Rectal smooth muscle tissue (tissue), 1 donor: ENCODE results near the gene ITGA2.

Experiments used
- H3K27ac ChIP-seq: one replicate; pipeline ENCODE4 v1.7.0; 2013; ENCODE audit warnings: low read depth, low read length, inconsistent platforms
- H3K27me3 ChIP-seq: one replicate; pipeline ENCODE4 v1.7.0; 2013; ENCODE audit warnings: low read length; ENCODE audit not compliant: control insufficient read depth, insufficient read depth
- H3K36me3 ChIP-seq: one replicate; pipeline ENCODE4 v1.7.0; 2013; ENCODE audit warnings: low read length; ENCODE audit not compliant: control insufficient read depth, insufficient read depth
- H3K4me1 ChIP-seq: one replicate; pipeline ENCODE4 v1.7.0; 2013; ENCODE audit warnings: low read length; ENCODE audit not compliant: control insufficient read depth, insufficient read depth
- H3K4me3 ChIP-seq: one replicate; pipeline ENCODE4 v1.7.0; 2013; ENCODE audit warnings: low read length
- H3K9ac ChIP-seq: one replicate; pipeline ENCODE4 v1.7.0; 2013; ENCODE audit warnings: low read length

ITGA2 gene

DNA sequence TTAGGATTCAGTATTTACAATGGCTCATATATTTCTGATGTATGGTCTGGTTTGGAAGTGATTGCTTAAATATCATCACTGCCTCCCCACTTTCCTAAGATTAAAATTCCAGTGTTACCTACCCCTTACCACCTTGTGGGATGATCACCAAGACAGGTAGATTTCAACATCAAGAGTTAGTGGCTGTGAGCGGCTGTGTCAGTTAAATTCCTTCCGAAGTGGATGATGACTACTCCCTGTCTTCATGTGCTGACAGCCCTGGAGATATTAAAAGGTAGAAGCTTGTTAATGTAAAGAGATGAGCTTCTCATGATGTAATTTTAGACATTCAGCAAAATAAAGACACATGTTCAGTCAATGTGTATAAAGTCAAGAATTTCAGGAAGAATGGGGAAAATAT lies 4.2 kb downstream of the ITGA2 start:
- Histone ChIP-seq H3K9ac (no peak overlapping the region), H3K36me3 (no peaks in the 10 kb centered on the region), H3K27ac (no peak overlapping the region), H3K4me3 (no peak overlapping the region), H3K4me1 (no peaks in the 10 kb centered on the region), H3K27me3 (peaks cover 3% of the 10 kb centered on the region)

DNA sequence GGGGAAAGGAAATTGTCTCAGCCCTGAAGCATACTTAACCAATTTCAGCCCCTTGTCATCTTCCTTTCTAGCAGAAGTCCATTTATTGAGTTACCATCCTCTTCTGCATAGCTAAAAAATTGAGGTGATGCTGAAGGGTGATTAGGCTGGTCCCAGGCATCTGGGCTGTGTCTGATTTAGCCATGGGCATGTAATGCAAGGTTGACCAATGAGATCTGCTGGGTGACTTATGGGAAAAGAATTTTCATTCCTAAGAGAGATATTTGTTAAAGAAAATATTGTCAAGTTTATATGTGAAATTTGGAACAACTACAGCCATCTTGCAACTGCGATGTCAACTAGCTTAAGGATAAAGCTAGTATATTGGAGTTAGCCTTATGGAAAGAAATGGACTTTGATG lies 5.1 kb downstream of the ITGA2 start:
- no peaks in the 10 kb centered on the region for H3K36me3 ChIP-seq
- H3K4me3 ChIP-seq, result no peak overlapping the region
- H3K9ac ChIP-seq, result no peak overlapping the region
- no peaks in the 10 kb centered on the region for H3K4me1 ChIP-seq
- H3K27me3 ChIP-seq, result peaks cover 3% of the 10 kb centered on the region
- H3K27ac ChIP-seq, result no peak overlapping the region

DNA sequence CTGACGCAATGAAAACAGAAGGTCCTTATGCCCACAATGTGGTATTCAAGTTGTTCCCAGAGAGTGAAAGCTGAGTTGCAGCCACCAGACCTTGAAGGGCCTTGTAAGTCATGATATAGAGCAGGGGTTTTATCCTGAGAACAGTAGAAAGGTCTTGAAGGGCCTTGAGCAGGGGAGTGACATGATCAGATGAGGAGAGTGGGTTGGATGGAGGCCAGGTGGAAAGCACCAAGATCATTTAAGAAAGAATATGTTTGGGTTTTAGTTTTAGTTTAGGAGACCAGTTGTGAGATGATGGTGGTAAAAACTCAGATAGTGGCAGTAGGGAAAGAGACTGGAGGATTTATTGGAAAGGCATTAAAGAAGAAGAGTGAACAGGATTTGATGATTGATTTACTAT lies 5.9 kb downstream of the ITGA2 start:
- Histone ChIP-seq H3K9ac (no peak overlapping the region), H3K4me3 (no peak overlapping the region), H3K4me1 (no peaks in the 10 kb centered on the region), H3K36me3 (no peaks in the 10 kb centered on the region), H3K27me3 (no peaks in the 10 kb centered on the region), H3K27ac (no peak overlapping the region)

DNA sequence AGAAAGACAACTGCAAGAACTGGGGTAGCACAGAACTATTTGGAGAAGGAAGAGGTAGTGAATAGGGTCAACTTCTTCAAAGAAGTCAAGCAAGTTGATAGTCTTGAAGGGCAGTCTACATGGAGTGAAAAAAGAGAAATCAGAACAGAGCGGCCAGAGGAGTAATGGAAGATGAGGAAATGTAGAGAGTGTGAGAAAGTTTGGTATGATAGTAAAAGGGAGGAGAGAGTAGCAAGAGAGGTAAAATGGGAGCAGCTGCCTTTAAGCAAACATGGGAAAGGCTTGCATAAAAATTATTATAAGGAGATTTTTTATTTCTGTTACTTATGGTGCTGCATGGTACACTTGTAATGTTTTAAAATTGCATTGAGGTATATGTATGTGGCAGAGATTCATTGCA lies 6.8 kb downstream of the ITGA2 start:
- Histone ChIP-seq H3K27ac (no peak overlapping the region), H3K9ac (no peak overlapping the region), H3K4me1 (no peaks in the 10 kb centered on the region)

DNA sequence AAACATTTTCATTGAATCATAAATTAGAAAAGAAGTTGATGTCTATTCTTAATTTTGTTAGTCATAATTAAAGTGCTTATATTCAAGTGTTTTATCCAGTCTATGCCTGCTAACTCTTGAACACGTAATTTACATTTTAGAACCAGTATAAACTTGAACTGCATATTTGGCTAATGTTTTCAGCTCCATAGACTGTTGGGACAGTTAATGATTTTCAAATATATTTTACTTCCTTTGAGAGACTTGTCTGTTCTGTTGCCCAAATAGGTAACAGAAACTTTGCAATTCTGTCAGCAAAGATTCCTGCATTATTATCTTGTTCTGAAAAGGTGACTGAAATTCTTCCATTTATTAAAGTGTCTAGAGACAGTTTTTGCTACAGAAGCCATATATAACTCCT lies 7.8 kb downstream of the ITGA2 start:
- Histone ChIP-seq H3K4me3 (no peak overlapping the region), H3K4me1 (no peaks in the 10 kb centered on the region), H3K27me3 (no peaks in the 10 kb centered on the region), H3K27ac (no peak overlapping the region), H3K36me3 (no peaks in the 10 kb centered on the region), H3K9ac (no peak overlapping the region)

More for the DNA sequence above, 6.8 kb downstream of the ITGA2 start:
- no peaks in the 10 kb centered on the region for H3K36me3 ChIP-seq
- H3K4me3 ChIP-seq, result no peak overlapping the region
- no peaks in the 10 kb centered on the region for H3K27me3 ChIP-seq

DNA sequence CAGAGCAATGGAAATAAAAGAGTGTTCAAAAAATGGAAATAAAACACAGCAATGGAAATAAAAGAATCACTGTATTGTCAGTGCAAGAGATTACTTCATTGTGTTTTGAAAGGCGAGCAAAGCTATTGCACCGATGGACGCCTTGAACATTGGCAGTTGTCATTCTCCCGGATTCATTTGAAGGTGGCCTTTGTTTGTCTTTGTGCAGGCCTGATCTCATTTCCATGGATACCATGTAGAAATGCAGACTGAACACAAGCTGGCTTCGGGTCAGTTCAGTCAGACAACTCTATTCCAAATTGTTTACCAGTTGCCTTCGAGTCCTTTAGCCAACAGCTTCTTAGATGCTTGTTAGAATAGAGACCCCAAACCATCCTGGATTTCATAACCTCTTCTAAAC lies 8.3 kb downstream of the ITGA2 start:
- Histone ChIP-seq H3K36me3 (no peaks in the 10 kb centered on the region), H3K9ac (no peak overlapping the region), H3K27me3 (no peaks in the 10 kb centered on the region), H3K4me1 (no peaks in the 10 kb centered on the region), H3K27ac (no peak overlapping the region), H3K4me3 (no peak overlapping the region)

DNA sequence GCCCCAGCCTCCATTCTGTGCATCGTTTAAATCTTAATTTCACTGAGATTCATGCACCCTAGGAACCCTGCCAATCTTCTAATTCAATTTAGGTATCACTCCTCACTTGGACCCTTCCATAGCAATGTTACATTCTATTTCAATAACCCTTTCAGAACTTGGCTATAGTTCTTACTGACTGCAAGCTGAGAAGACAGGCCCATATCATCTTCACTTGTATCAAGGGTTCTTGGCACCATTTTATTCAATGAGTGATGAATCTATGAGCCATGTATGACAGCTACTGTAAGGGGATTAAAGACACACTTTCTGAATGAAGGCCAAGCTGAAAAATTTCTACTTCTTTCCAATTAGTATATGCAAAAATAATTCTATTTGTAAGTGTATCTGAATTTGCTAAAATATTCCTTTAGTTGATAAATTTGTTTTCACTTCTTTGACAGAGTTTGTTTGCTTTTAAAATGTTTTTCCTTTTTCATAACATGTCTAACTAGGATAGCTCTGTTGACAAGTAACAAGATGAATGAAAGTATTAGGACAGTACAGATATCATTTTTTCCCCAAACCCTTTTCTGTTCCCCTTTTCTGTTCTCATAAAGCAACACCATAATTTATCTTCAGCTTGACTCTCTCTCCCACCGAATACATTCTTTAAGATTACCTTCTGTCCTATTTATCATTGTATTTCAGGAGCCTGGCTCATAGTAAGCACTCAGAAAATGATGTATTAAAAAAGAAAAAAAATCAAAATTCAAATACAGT lies 9.6 kb downstream of the ITGA2 start:
- H3K9ac ChIP-seq, result no peak overlapping the region
- H3K36me3 ChIP-seq, result no peaks in the 10 kb centered on the region
- no peak overlapping the region for H3K27ac ChIP-seq
- no peak overlapping the region for H3K4me3 ChIP-seq
- H3K4me1 ChIP-seq, result no peaks in the 10 kb centered on the region
- no peaks in the 10 kb centered on the region for H3K27me3 ChIP-seq

DNA sequence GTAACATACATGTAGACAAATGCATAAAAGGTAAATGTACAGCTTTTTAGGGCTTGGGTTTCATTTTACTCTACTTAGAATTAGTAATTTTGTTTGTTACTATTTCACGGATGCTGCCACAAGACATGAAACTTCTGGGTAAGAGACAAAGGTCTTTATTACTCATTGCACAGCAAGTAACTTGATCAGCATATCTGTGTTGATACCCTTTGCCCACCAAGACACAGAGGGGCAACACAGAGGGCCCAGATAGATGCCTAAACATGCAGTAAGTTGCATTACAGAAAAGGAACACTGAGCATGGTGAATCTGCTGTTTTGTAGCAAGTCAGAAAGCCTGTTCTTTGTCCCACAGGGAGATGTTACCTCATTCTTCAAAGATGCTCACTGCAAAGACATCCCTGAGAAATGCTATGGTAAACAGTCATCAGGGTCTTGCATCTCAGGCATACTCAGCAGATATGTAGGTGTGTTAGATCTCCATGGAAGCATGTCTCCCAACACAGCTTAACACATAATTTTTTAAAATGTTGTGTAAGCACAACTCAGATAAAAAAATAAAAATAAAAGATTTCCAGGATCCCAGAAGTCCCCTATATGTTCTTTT lies 10.3 kb downstream of the ITGA2 start:
- no peaks in the 10 kb centered on the region for H3K4me1 ChIP-seq
- H3K36me3 ChIP-seq, result no peaks in the 10 kb centered on the region
- H3K4me3 ChIP-seq, result no peak overlapping the region
- no peaks in the 10 kb centered on the region for H3K27me3 ChIP-seq
- no peak overlapping the region for H3K27ac ChIP-seq
- no peak overlapping the region for H3K9ac ChIP-seq

DNA sequence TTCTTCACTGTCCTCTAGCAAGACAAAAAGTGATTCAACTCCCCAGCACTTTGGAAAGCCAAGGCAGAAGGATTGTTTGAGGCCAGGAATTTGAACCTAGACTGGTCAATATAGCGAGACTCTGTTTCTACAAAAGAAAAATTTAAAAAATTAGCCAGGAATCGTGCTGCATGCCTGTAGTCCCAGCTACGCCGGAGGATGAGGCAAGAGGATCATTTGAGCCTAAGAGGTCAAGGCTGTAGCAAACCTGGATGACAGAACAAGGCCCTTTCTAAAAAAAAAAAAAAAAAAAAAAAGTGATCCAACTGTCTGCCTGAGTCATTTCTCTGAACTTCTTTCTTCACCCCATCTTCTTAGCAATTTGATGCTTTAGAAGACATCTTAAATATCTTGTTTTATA lies 12.4 kb downstream of the ITGA2 start:
- H3K27ac ChIP-seq, result no peak overlapping the region
- no peak overlapping the region for H3K4me3 ChIP-seq
- no peaks in the 10 kb centered on the region for H3K27me3 ChIP-seq
- H3K36me3 ChIP-seq, result no peaks in the 10 kb centered on the region
- no peaks in the 10 kb centered on the region for H3K4me1 ChIP-seq
- no peak overlapping the region for H3K9ac ChIP-seq

DNA sequence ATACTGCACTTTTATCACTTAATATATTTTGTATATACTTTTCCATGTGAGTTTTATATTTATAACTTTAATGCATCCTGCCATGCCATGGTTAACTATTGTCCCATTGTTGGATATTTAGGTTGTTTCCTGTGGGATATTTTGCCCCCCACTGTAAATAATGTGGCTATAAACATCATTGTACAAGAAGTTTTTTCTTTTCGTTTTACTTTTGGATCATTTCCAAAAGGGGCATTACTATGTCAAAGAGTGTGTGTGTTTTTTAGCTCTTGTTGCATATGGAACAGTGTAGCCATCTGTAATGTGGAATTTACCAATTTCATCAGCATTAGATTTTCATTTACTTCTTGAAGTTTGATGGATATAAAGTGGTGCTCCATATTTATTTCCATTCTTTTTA lies 13.3 kb downstream of the ITGA2 start:
- H3K27ac ChIP-seq, result no peak overlapping the region
- no peaks in the 10 kb centered on the region for H3K27me3 ChIP-seq
- H3K4me3 ChIP-seq, result no peak overlapping the region
- no peaks in the 10 kb centered on the region for H3K4me1 ChIP-seq
- H3K36me3 ChIP-seq, result no peaks in the 10 kb centered on the region
- H3K9ac ChIP-seq, result no peak overlapping the region

DNA sequence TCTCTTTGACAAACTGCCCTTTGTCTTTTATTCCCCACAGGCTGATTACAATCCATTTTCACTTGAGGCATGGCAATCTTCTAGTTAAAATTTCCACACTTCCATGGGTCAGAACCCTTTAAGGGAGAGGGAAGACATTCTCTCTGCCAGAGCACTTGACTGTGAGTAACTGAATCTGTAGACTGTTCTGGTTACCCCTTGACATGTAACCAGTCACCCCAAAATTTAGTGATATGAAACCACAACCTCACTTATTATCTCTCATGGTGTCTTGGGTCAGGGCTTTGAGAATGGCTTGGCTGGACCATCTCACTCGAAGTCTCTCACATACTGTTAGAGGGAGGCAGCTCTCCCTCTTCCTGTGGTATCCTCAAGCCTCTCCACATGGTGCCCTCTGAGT lies 14.0 kb downstream of the ITGA2 start:
- Histone ChIP-seq H3K27me3 (no peaks in the 10 kb centered on the region), H3K9ac (no peak overlapping the region), H3K27ac (no peak overlapping the region), H3K36me3 (no peaks in the 10 kb centered on the region), H3K4me3 (no peak overlapping the region), H3K4me1 (no peaks in the 10 kb centered on the region)

DNA sequence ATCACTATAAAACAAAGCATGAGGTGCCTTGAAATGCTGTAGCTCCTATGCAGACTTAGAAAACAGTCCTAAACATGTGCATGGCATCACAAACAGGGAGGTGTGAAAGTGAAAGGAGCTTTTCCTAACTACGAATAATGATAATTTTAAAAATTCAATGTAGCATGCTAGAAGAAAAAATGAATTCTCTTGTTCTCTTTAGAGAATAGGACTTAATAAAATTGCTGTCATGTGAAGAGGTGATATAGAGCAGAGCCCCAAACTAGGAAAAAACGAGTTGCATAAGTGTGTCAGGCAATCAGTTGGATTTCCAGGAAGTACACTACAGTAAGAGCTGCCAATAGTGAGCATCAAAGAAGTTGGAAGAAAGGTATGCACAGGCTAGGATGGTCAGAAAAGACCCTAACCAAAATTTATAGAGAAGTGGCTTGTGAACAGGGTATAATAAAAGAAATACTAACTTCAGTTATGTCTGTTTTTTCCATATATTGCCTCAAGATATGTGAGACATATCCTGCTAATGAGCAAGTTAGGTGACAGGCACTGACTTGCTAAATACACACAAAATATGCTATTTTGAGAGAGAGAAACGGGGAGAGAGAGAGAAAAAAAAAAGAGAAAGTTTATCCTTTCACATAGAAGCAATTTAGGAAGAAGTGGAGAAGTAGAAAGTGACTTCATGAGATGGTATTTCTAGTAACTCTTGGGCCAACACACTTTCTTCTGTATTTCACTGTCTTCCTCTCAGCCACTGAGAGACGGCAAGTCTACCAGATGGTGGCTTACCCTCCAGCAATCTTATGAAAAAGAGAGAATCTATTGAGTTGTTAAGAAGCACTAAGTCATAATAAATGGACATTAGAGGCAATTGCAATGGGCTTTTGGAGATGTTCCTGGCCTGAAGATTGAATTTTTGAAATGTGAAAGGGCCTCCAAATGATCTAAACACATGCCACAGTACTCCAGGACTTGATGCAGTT lies 18.0 kb downstream of the ITGA2 start:
- Histone ChIP-seq H3K27me3 (no peaks in the 10 kb centered on the region), H3K4me3 (no peak overlapping the region), H3K36me3 (no peaks in the 10 kb centered on the region), H3K9ac (no peak overlapping the region), H3K4me1 (no peaks in the 10 kb centered on the region), H3K27ac (no peak overlapping the region)
